ENCODE results near the gene SPRR2F.

- TF ChIP-seq, protein P1, sequence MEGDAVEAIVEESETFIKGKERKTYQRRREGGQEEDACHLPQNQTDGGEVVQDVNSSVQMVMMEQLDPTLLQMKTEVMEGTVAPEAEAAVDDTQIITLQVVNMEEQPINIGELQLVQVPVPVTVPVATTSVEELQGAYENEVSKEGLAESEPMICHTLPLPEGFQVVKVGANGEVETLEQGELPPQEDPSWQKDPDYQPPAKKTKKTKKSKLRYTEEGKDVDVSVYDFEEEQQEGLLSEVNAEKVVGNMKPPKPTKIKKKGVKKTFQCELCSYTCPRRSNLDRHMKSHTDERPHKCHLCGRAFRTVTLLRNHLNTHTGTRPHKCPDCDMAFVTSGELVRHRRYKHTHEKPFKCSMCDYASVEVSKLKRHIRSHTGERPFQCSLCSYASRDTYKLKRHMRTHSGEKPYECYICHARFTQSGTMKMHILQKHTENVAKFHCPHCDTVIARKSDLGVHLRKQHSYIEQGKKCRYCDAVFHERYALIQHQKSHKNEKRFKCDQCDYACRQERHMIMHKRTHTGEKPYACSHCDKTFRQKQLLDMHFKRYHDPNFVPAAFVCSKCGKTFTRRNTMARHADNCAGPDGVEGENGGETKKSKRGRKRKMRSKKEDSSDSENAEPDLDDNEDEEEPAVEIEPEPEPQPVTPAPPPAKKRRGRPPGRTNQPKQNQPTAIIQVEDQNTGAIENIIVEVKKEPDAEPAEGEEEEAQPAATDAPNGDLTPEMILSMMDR (IDR thresholded peaks at IDR 0.05; ENCODE audit: insufficient read depth, low read length, poor library complexity, severe bottlenecking) = no peak
- TF ChIP-seq EZH2phosphoT487 (conservative IDR thresholded peaks at IDR 0.05; ENCODE audit: low read length) = no peak
These were observed 27.2 kb upstream of the SPRR2F start for GRCh38 chr1:153140484-153140883.
